Kidney (tissue), 14 donors: ENCODE results near the gene KAT8. TPM values are rescaled to one million over a fixed set of nuclear protein-coding genes. Genes with fewer than 3 reads are reported as not detected.

Experiments used
- DNase-seq, 5 donors: peaks; one replicate each; pipeline ENCODE4 v3.0.0-alpha.2; 2013 to 2020
- FAIRE-seq: peaks from 2 replicates; lab custom pipeline; 2012; peaks lifted over from hg19 to GRCh38; lab: Jason Lieb, UNC
- H3K27ac ChIP-seq, 2 donors: one replicate each; pipeline ENCODE4 v1.7.0; 2013; ENCODE audit warnings: low read depth in 2 of 2, low read length in 2 of 2, inconsistent platforms in 1 of 2
- H3K27me3 ChIP-seq: one replicate; pipeline ENCODE4 v1.7.1; 2013; ENCODE audit warnings: low read length, inconsistent platforms; ENCODE audit not compliant: control insufficient read depth, insufficient read depth
- H3K36me3 ChIP-seq, 3 donors: one replicate each; pipeline versions ENCODE4 v1.7.0 to v1.7.1; 2013; ENCODE audit warnings: low read length in 3 of 3, control low read depth in 1 of 3, inconsistent platforms in 1 of 3; ENCODE audit not compliant: insufficient read depth in 3 of 3, control insufficient read depth in 2 of 3
- H3K4me1 ChIP-seq, 3 donors: one replicate each; pipeline versions ENCODE4 v1.7.0 to v1.7.1; 2013; ENCODE audit warnings: low read length in 3 of 3, inconsistent platforms in 1 of 3, low read depth in 1 of 3; ENCODE audit not compliant: control insufficient read depth in 2 of 3, insufficient read depth in 2 of 3
- H3K4me3 ChIP-seq, 3 donors: one replicate each; pipeline versions ENCODE4 v1.7.0 to v1.8.1; 2013; ENCODE audit warnings: low read length in 3 of 3, control low read depth in 1 of 3, inconsistent platforms in 1 of 3
- H3K9ac ChIP-seq, 3 donors: one replicate each; pipeline versions ENCODE4 v1.7.0 to v1.7.1; 2013; ENCODE audit warnings: low read length in 3 of 3, control low read depth in 1 of 3, inconsistent platforms in 1 of 3
- H3K9me3 ChIP-seq, 3 donors: one replicate each; pipeline versions ENCODE4 v1.7.0 to v1.7.1; 2013; ENCODE audit warnings: low read length in 3 of 3, control low read depth in 1 of 3, inconsistent platforms in 1 of 3; ENCODE audit not compliant: control insufficient read depth in 2 of 3, insufficient read depth in 1 of 3
- intact Hi-C: fragments of 100-400 bp; cut with DNase I; formaldehyde crosslinking; loops from one replicate; pipeline ENCODE4 v1.11.1; 2022
- polyA plus RNA-seq: library from polyadenylated mRNA; stranded (reverse); fragments of 350-450 nt; fragmentation: Illumina TruSeq; extraction: RNeasy Lipid Tissue Mini Kit (QIAGEN cat#74804); gene quantifications from one replicate; pipeline ENCODE4 v1.2.3, GENCODE V29; 2014; ENCODE audit warnings: low read depth, low replicate concordance; ENCODE audit not compliant: insufficient read depth
- total RNA-seq: library from RNA; stranded (reverse); fragmentation: NEBNext Ultra II Directional; extraction: Animal tissue kit (Norgen Biotek cat#: 25700); gene quantifications from one replicate; pipeline ENCODE4 v1.2.1, GENCODE V29; 2021
- TF ChIP-seq, protein P1 (sequence below): IDR thresholded peaks from 3 replicates; pipeline ENCODE4 v1.5.1; 2012; ENCODE audit warnings: mild to moderate bottlenecking, moderate library complexity, borderline replicate concordance; ENCODE audit not compliant: insufficient read depth; ENCODE audit errors: extremely low read depth
- donor health status: control.
- donor health status: control.
- donor health status: control.
- donor health status: control.
- donor health status: control.
- donor health status: DM: yes; HTN: yes; CAD: no.
- donor health status: Normal renal cell carcinoma (clear cell type).

KAT8 gene
- total and polyA plus RNA-seq, 2 donors from 2014 or later = 40.9 to 83.8 TPM

DNA sequence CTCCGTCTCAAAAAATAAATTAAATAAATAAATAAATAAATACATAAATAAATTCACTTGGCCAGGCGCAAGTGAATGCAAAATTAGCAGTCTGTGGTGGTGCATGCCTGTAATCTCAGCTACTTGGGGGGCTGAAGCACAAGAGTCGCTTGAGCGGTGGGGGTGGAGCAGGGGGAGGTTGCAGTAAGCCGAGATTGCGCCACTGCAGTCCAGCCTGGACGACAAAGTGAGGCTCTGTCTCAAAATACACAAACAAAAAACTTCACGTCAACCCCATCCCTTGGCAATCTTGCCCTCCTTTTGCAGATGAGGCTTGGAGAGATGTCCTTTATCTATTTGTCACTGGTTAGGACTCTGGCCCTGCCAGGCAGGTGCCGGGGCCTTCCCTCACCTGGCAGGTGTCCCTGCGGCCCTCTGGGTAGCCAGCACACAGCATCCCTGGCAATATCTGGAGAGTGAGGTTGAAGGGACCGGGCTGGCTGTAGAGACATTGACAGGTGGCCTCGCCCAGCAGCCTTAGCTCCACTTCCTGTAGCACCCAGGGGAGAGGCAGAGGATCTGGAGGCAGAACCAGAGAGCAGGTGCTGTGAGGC, 28.0 kb downstream of the KAT8 start:
- no peak for DNase-seq

DNA sequence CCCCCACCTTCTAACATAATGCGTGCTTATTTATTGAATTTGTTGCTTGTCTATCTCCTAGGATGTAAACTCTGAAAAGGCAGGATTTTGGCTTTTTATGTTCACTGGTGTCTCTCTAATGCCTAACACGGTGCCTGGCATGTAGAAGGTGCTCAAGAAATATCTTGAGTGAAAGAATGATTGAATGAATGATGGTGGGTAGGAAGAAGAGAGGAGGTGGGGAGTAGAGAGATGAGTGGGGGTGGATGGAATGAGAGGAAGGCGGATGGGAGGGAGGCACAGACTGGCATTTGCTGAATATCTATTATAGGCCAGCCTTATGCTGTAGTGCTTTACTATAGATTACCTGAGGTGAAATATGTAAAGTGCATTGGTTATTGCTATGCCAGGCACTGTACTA, 30.1 kb downstream of the KAT8 start:
- no peak overlapping the region for H3K9ac ChIP-seq
- no peaks in the 10 kb centered on the region for H3K9me3 ChIP-seq
- no peak for DNase-seq
- FAIRE-seq = no peak
- TF ChIP-seq, protein P1, sequence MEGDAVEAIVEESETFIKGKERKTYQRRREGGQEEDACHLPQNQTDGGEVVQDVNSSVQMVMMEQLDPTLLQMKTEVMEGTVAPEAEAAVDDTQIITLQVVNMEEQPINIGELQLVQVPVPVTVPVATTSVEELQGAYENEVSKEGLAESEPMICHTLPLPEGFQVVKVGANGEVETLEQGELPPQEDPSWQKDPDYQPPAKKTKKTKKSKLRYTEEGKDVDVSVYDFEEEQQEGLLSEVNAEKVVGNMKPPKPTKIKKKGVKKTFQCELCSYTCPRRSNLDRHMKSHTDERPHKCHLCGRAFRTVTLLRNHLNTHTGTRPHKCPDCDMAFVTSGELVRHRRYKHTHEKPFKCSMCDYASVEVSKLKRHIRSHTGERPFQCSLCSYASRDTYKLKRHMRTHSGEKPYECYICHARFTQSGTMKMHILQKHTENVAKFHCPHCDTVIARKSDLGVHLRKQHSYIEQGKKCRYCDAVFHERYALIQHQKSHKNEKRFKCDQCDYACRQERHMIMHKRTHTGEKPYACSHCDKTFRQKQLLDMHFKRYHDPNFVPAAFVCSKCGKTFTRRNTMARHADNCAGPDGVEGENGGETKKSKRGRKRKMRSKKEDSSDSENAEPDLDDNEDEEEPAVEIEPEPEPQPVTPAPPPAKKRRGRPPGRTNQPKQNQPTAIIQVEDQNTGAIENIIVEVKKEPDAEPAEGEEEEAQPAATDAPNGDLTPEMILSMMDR = no peak
- H3K4me1 ChIP-seq = peaks cover 0 to 4% (median 0%) of the 10 kb centered on the region in 3 donors
- no peaks in the 10 kb centered on the region for H3K36me3 ChIP-seq
- H3K4me3 ChIP-seq = peak overlapping the region in 1 of 3 donors; percentile 25
- no peak overlapping the region for H3K27ac ChIP-seq
- H3K27me3 ChIP-seq = peaks cover 3% of the 10 kb centered on the region
- intact Hi-C loops = no loop called here

More for the DNA sequence above, 28.0 kb downstream of the KAT8 start:
- no peak for FAIRE-seq
- no peak overlapping the region for H3K27ac ChIP-seq
- peaks cover 3% of the 10 kb centered on the region for H3K27me3 ChIP-seq
- TF ChIP-seq, protein P1 = no peak
- peaks cover 0 to 11% (median 7%) of the 10 kb centered on the region in 3 donors for H3K4me1 ChIP-seq
- intact Hi-C loops = no loop called here
- H3K36me3 ChIP-seq = no peaks in the 10 kb centered on the region
- no peak overlapping the region for H3K9ac ChIP-seq
- no peaks in the 10 kb centered on the region for H3K9me3 ChIP-seq
- H3K4me3 ChIP-seq = no peak overlapping the region

DNA sequence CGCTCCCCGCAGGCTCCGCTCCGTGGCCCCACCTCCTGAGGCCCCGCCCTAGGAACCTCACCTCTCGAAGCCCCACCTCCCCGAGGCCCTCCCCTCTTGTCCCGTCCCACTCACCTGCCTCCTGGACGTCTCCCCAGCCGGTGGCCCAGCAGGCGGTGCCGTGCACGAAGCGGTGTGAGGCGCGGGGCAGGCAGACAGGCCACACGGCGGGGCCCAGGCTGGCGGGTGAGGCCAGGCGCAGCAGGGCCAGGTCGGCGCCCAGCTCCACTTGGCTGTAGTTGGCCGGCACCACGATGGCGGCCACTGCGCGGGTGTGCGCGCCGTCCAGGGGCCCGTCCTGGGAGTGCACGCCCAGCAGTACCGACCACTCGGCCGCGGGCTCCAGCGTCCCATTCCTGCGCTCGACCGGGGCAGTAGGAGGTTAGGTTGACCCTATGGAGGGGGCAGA, 30.8 kb downstream of the KAT8 start:
- Histone ChIP-seq H3K9ac (no peak overlapping the region), H3K27me3 (peaks cover 3% of the 10 kb centered on the region), H3K36me3 (no peaks in the 10 kb centered on the region), H3K4me1 (no peaks in the 10 kb centered on the region), H3K9me3 (no peaks in the 10 kb centered on the region), H3K4me3 (peak overlapping the region in 1 of 3 donors; percentile 25), H3K27ac (no peak overlapping the region)
- TF ChIP-seq, protein P1 = no peak
- DNase-seq (peak in 3 of 5 donors; percentile 35 to 65 (median 43)), FAIRE-seq (no peak)
- intact Hi-C loops = no loop called here
